Measurements from ENCODE around the gene SNRPE. TPM values are rescaled to one million over a fixed set of nuclear protein-coding genes. Genes with fewer than 3 reads are reported as not detected.

Gene SNRPE
- total RNA-seq, 1 experiment from 2014 or later: 236 TPM

GRCh38 chr1:203901581-203901980, 40.2 kb downstream of the SNRPE start:
- Mint-ChIP-seq H3K4me1 (ENCODE audit: low read depth, unreplicated experiment) (peaks cover 10% of the 10 kb centered on the region), H3K27ac (ENCODE audit: unreplicated experiment) (no peak overlapping the region), H3K27me3 (ENCODE audit: insufficient read depth, unreplicated experiment) (no peaks in the 10 kb centered on the region), H3K9me3 (ENCODE audit: unreplicated experiment) (no peaks in the 10 kb centered on the region), H3K4me3 (ENCODE audit: unreplicated experiment) (no peak overlapping the region), H3K36me3 (ENCODE audit: insufficient read depth, unreplicated experiment) (peaks cover 7% of the 10 kb centered on the region)
- ChIA-PET POLR2A (no interaction called here), CTCF (no interaction called here)
- no peaks in the 10 kb centered on the region for H3K27me3 ChIP-seq (replicated peaks; ENCODE audit: control insufficient read depth, insufficient read depth, low read length)
- no peaks in the 10 kb centered on the region for H3K36me3 ChIP-seq (ENCODE audit: control insufficient read depth, insufficient read depth, low read length)
- peaks cover 15% of the 10 kb centered on the region for H3K9me3 ChIP-seq
- DNase-seq: no peak
- H3K4me1 ChIP-seq: peaks cover 27% of the 10 kb centered on the region
- no peak overlapping the region for H3K4me3 ChIP-seq (ENCODE audit: low read depth, low read length)
- no TSS peak for BruUV-seq (replicated peaks)
- no peak for TF ChIP-seq CTCF (IDR thresholded peaks at IDR 0.05; ENCODE audit: insufficient read depth in 1 of 2, low read depth in 1 of 2, low read length in 1 of 2, severe bottlenecking in 1 of 2, unreplicated experiment in 1 of 2)
- intact Hi-C loops (cut with micrococcal nuclease; ENCODE audit: unreplicated experiment): no loop called here

GRCh38 chr1:203905275-203905674, 43.9 kb downstream of the SNRPE start:
- CTCF ChIA-PET: no interaction called here
- POLR2A ChIA-PET: no interaction called here
- H3K27me3 ChIP-seq (replicated peaks; ENCODE audit: control insufficient read depth, insufficient read depth, low read length): no peaks in the 10 kb centered on the region
- H3K4me3 ChIP-seq (ENCODE audit: low read depth, low read length): no peak overlapping the region
- H3K36me3 ChIP-seq (ENCODE audit: control insufficient read depth, insufficient read depth, low read length): no peaks in the 10 kb centered on the region
- H3K27me3 Mint-ChIP-seq (ENCODE audit: insufficient read depth, unreplicated experiment): no peaks in the 10 kb centered on the region
- intact Hi-C loops (cut with micrococcal nuclease; ENCODE audit: unreplicated experiment): no loop called here
- H3K27ac Mint-ChIP-seq (ENCODE audit: unreplicated experiment): no peak overlapping the region
- no peaks in the 10 kb centered on the region for H3K36me3 Mint-ChIP-seq (ENCODE audit: insufficient read depth, unreplicated experiment)
- no peak for DNase-seq
- no peaks in the 10 kb centered on the region for H3K4me1 Mint-ChIP-seq (ENCODE audit: low read depth, unreplicated experiment)
- H3K9me3 Mint-ChIP-seq (ENCODE audit: unreplicated experiment): no peaks in the 10 kb centered on the region
- TF ChIP-seq CTCF (IDR thresholded peaks at IDR 0.05; ENCODE audit: insufficient read depth in 1 of 2, low read depth in 1 of 2, low read length in 1 of 2, severe bottlenecking in 1 of 2, unreplicated experiment in 1 of 2): no peak
- H3K4me1 ChIP-seq: peaks cover 2% of the 10 kb centered on the region
- no peak overlapping the region for H3K4me3 Mint-ChIP-seq (ENCODE audit: unreplicated experiment)
- BruUV-seq (replicated peaks): no TSS peak
- H3K9me3 ChIP-seq: peaks cover 6% of the 10 kb centered on the region

- ChIA-PET POLR2A (no interaction called here), CTCF (no interaction called here)
- no peak for DNase-seq
- TF ChIP-seq CTCF (IDR thresholded peaks at IDR 0.05; ENCODE audit: insufficient read depth in 1 of 2, low read depth in 1 of 2, low read length in 1 of 2, severe bottlenecking in 1 of 2, unreplicated experiment in 1 of 2): no peak
- H3K9me3 Mint-ChIP-seq (ENCODE audit: unreplicated experiment): no peaks in the 10 kb centered on the region
- no peaks in the 10 kb centered on the region for H3K4me1 ChIP-seq
- H3K36me3 ChIP-seq (ENCODE audit: control insufficient read depth, insufficient read depth, low read length): no peaks in the 10 kb centered on the region
- intact Hi-C loops (cut with micrococcal nuclease; ENCODE audit: unreplicated experiment): no loop called here
- H3K4me3 ChIP-seq (ENCODE audit: low read depth, low read length): no peak overlapping the region
- no peak overlapping the region for H3K27ac Mint-ChIP-seq (ENCODE audit: unreplicated experiment)
- no peaks in the 10 kb centered on the region for H3K4me1 Mint-ChIP-seq (ENCODE audit: low read depth, unreplicated experiment)
- H3K27me3 Mint-ChIP-seq (ENCODE audit: insufficient read depth, unreplicated experiment): no peaks in the 10 kb centered on the region
- no peaks in the 10 kb centered on the region; the same call in 1 of the 2 replicates for H3K9me3 ChIP-seq
- H3K36me3 Mint-ChIP-seq (ENCODE audit: insufficient read depth, unreplicated experiment): no peaks in the 10 kb centered on the region
- H3K27me3 ChIP-seq (replicated peaks; ENCODE audit: control insufficient read depth, insufficient read depth, low read length): no peaks in the 10 kb centered on the region
- BruUV-seq (replicated peaks): no TSS peak
- no peak overlapping the region for H3K4me3 Mint-ChIP-seq (ENCODE audit: unreplicated experiment)
These were observed 45.5 kb downstream of the SNRPE start for GRCh38 chr1:203906932-203907331.
